ENCODE results near the gene DCAF12.

Gene DCAF12

DNA sequence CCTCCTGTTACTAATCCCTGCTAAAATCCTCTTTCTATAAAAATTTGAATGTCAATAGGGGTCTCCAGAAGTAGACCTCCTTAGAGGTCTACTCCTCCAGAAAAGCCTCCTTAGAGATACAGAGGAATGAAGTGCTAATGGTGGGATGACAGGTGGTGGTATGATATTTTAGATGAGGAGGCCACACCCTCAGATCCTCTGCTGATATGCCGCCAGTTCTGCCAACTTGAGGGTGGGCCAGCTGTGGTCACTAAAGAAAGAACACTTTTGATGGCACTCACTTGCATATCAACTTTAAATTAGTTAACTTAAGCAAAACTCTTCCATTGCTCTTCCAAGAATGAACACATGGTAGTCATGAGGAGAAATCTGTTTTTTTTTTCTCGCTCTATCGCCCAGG, 61.0 kb downstream of the DCAF12 start:
- TF ChIP-seq, protein P1, sequence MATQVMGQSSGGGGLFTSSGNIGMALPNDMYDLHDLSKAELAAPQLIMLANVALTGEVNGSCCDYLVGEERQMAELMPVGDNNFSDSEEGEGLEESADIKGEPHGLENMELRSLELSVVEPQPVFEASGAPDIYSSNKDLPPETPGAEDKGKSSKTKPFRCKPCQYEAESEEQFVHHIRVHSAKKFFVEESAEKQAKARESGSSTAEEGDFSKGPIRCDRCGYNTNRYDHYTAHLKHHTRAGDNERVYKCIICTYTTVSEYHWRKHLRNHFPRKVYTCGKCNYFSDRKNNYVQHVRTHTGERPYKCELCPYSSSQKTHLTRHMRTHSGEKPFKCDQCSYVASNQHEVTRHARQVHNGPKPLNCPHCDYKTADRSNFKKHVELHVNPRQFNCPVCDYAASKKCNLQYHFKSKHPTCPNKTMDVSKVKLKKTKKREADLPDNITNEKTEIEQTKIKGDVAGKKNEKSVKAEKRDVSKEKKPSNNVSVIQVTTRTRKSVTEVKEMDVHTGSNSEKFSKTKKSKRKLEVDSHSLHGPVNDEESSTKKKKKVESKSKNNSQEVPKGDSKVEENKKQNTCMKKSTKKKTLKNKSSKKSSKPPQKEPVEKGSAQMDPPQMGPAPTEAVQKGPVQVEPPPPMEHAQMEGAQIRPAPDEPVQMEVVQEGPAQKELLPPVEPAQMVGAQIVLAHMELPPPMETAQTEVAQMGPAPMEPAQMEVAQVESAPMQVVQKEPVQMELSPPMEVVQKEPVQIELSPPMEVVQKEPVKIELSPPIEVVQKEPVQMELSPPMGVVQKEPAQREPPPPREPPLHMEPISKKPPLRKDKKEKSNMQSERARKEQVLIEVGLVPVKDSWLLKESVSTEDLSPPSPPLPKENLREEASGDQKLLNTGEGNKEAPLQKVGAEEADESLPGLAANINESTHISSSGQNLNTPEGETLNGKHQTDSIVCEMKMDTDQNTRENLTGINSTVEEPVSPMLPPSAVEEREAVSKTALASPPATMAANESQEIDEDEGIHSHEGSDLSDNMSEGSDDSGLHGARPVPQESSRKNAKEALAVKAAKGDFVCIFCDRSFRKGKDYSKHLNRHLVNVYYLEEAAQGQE (IDR thresholded peaks at IDR 0.05; ENCODE audit: insufficient replicate concordance, low read depth) = no peak
- TF ChIP-seq SPI1 (IDR thresholded peaks at IDR 0.05; ENCODE audit: borderline replicate concordance, low read depth) (no peak), POLR2AphosphoS5 (IDR thresholded peaks at IDR 0.05; ENCODE audit: low read depth) (no peak), GABPA (IDR thresholded peaks at IDR 0.05; ENCODE audit: low read depth) (no peak)
- no peak for DNase-seq (ENCODE audit: low read depth in 1 of 2, low spot score in 1 of 2)
- Histone ChIP-seq H3K4me3 (replicated peaks; ENCODE audit: insufficient read depth, low read length) (no peak overlapping the region), H3K27ac (replicated peaks) (no peak overlapping the region), H3K27me3 (ENCODE audit: insufficient read depth, poor library complexity, severe bottlenecking) (no peaks in the 10 kb centered on the region)

DNA sequence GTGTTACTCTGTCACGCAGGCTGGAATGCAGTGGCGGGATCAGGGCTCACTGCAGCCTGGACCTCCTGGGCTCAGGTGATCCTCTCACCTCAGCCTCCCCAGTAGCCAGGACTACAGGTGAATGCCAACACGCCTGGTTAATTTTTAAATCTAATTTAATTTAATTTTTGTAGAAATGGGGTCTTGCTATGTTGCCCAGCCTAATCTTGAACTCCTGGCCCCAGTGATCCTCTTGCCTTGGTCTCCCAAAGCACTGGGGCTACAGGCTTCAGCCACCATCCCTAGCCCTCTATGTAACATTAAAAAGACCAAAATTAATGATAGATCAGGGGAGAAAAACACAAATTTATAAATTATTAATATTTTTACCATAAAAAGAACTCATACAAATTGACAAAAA, 66.5 kb downstream of the DCAF12 start:
- no peak overlapping the region for H3K4me3 ChIP-seq (replicated peaks; ENCODE audit: insufficient read depth, low read length)
- no peak for DNase-seq (ENCODE audit: low read depth in 1 of 2, low spot score in 1 of 2)
- H3K27me3 ChIP-seq (ENCODE audit: insufficient read depth, poor library complexity, severe bottlenecking) = no peaks in the 10 kb centered on the region
- no peak overlapping the region for H3K27ac ChIP-seq (replicated peaks)
- TF ChIP-seq SPI1 (IDR thresholded peaks at IDR 0.05; ENCODE audit: borderline replicate concordance, low read depth) (no peak), POLR2AphosphoS5 (IDR thresholded peaks at IDR 0.05; ENCODE audit: low read depth) (no peak), GABPA (IDR thresholded peaks at IDR 0.05; ENCODE audit: low read depth) (no peak)
- TF ChIP-seq, protein P2, sequence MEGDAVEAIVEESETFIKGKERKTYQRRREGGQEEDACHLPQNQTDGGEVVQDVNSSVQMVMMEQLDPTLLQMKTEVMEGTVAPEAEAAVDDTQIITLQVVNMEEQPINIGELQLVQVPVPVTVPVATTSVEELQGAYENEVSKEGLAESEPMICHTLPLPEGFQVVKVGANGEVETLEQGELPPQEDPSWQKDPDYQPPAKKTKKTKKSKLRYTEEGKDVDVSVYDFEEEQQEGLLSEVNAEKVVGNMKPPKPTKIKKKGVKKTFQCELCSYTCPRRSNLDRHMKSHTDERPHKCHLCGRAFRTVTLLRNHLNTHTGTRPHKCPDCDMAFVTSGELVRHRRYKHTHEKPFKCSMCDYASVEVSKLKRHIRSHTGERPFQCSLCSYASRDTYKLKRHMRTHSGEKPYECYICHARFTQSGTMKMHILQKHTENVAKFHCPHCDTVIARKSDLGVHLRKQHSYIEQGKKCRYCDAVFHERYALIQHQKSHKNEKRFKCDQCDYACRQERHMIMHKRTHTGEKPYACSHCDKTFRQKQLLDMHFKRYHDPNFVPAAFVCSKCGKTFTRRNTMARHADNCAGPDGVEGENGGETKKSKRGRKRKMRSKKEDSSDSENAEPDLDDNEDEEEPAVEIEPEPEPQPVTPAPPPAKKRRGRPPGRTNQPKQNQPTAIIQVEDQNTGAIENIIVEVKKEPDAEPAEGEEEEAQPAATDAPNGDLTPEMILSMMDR (IDR thresholded peaks at IDR 0.05; ENCODE audit: insufficient read depth, low read length) = no peak
- TF ChIP-seq, protein P1 (IDR thresholded peaks at IDR 0.05; ENCODE audit: insufficient replicate concordance, low read depth) = no peak

DNA sequence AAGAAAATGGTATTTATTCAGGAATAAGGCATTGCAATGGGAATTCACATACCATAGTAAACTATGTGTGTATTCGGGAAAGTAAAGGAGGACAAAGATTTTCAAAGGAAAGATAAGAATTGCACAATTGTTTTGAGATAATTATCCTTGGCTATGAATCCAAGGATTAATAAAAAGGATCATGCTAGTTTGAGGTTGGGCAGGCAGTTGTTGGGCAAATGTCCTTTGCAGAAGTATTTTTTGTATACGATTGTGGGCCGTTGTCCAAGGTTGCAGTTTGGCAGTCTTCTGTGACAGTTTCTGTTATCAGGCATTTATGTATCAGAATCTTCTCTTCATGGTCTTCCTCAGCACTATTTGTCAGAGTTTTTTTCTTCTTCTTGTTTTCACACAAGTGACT, 67.2 kb downstream of the DCAF12 start:
- TF ChIP-seq, protein P1 (IDR thresholded peaks at IDR 0.05; ENCODE audit: insufficient replicate concordance, low read depth) = no peak
- TF ChIP-seq GABPA (IDR thresholded peaks at IDR 0.05; ENCODE audit: low read depth) (no peak), POLR2AphosphoS5 (IDR thresholded peaks at IDR 0.05; ENCODE audit: low read depth) (no peak), SPI1 (IDR thresholded peaks at IDR 0.05; ENCODE audit: borderline replicate concordance, low read depth) (no peak)
- TF ChIP-seq, protein P2 (IDR thresholded peaks at IDR 0.05; ENCODE audit: insufficient read depth, low read length) = no peak
- Histone ChIP-seq H3K4me3 (replicated peaks; ENCODE audit: insufficient read depth, low read length) (no peak overlapping the region), H3K27ac (replicated peaks) (no peak overlapping the region), H3K27me3 (ENCODE audit: insufficient read depth, poor library complexity, severe bottlenecking) (no peaks in the 10 kb centered on the region)
- no peak for DNase-seq (ENCODE audit: low read depth in 1 of 2, low spot score in 1 of 2)

Data from HL-60 (cell line).